HEK293T (cell line): ENCODE results near the gene TLCD1.

Experiments
- CTCF ChIA-PET: fragments of 350-600 bp; formaldehyde crosslinking; extraction: SDS; loops from one replicate; lab custom pipeline; 2021; ENCODE audit warnings: antibody characterized with exemption, inconsistent platforms; lab: Yijun Ruan, JAX
- POLR2A ChIA-PET: fragments of 350-600 bp; formaldehyde crosslinking; extraction: SDS; loops from one replicate; lab custom pipeline; 2020; ENCODE audit warnings: antibody characterized with exemption, inconsistent platforms; lab: Yijun Ruan, JAX
- DNase-seq: peaks from one replicate; pipeline ENCODE4 v3.0.0; 2012; ENCODE audit warnings: mixed read lengths; ENCODE audit errors: extremely low spot score
- ARNT ChIP-seq: fragments of 450-650 bp; IDR thresholded peaks from 2 replicates; pipeline ENCODE4 v1.6.1; 2017; ENCODE audit warnings: mild to moderate bottlenecking
- BHLHE40 ChIP-seq: fragments of 450-650 bp; IDR thresholded peaks from 2 replicates; pipeline ENCODE4 v1.6.1; 2016; ENCODE audit warnings: mild to moderate bottlenecking, moderate library complexity, borderline replicate concordance
- CTBP1 ChIP-seq: fragments of 450-650 bp; IDR thresholded peaks from 2 replicates; pipeline ENCODE4 v1.6.1; 2016; ENCODE audit warnings: borderline replicate concordance
- ELF4 ChIP-seq: fragments of 450-650 bp; IDR thresholded peaks from 2 replicates; pipeline ENCODE4 v1.6.1; 2017; ENCODE audit warnings: antibody characterized with exemption
- FOXA1 ChIP-seq: fragments of 450-650 bp; IDR thresholded peaks from 2 replicates; pipeline ENCODE4 v1.6.1; 2016; ENCODE audit warnings: mild to moderate bottlenecking
- FOXK2 ChIP-seq: fragments of 450-650 bp; IDR thresholded peaks from 2 replicates; pipeline ENCODE4 v1.6.1; 2016; ENCODE audit warnings: mild to moderate bottlenecking
- FOXM1 ChIP-seq: fragments of 450-650 bp; IDR thresholded peaks from 2 replicates; pipeline ENCODE4 v1.6.1; 2017; ENCODE audit warnings: mild to moderate bottlenecking, borderline replicate concordance
- HDGF ChIP-seq: fragments of 450-650 bp; IDR thresholded peaks from 2 replicates; pipeline ENCODE4 v1.6.1; 2017; ENCODE audit warnings: antibody characterized with exemption, borderline replicate concordance
- L3MBTL2 ChIP-seq: fragments of 450-650 bp; conservative IDR thresholded peaks from 2 replicates; pipeline ENCODE4 v1.6.1; 2016; ENCODE audit warnings: mild to moderate bottlenecking
- LEF1 ChIP-seq: fragments of 450-650 bp; IDR thresholded peaks from 2 replicates; pipeline ENCODE4 v1.6.1; 2017; ENCODE audit warnings: mild to moderate bottlenecking, borderline replicate concordance
- NFRKB ChIP-seq: fragments of 450-650 bp; IDR thresholded peaks from 2 replicates; pipeline ENCODE4 v1.6.1; 2016; ENCODE audit warnings: mild to moderate bottlenecking, moderate library complexity
- SP1 ChIP-seq: fragments of 450-650 bp; IDR thresholded peaks from 2 replicates; pipeline ENCODE4 v1.6.1; 2017
- SUZ12 ChIP-seq: fragments of 450-650 bp; IDR thresholded peaks from 2 replicates; pipeline ENCODE4 v1.6.1; 2016; ENCODE audit warnings: mild to moderate bottlenecking
- TARDBP ChIP-seq: fragments of 450-650 bp; IDR thresholded peaks from 2 replicates; pipeline ENCODE4 v1.6.1; 2016
- ZNF384 ChIP-seq: fragments of 450-650 bp; IDR thresholded peaks from 2 replicates; pipeline ENCODE4 v1.6.1; 2016
- TF ChIP-seq, protein P1 (sequence below): fragments of 450-650 bp; IDR thresholded peaks from 2 replicates; pipeline ENCODE4 v1.6.1; 2016

Gene TLCD1

GRCh38 chr17:28744104-28744971 is 18.3 kb upstream of the TLCD1 start:
- DNase-seq = no peak
- peak; percentile 60; the same call in 1 of the 2 replicates for TF ChIP-seq L3MBTL2
- TF ChIP-seq, protein P1, sequence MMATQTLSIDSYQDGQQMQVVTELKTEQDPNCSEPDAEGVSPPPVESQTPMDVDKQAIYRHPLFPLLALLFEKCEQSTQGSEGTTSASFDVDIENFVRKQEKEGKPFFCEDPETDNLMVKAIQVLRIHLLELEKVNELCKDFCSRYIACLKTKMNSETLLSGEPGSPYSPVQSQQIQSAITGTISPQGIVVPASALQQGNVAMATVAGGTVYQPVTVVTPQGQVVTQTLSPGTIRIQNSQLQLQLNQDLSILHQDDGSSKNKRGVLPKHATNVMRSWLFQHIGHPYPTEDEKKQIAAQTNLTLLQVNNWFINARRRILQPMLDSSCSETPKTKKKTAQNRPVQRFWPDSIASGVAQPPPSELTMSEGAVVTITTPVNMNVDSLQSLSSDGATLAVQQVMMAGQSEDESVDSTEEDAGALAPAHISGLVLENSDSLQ = no peak
- ChIA-PET POLR2A (interaction anchor here (0.9 to 17.2 kb wide), 12 partner anchors 9 to 166 kb away, joined by 3 to 409 read pairs (median 4); partner anchors contain the start of genes BLTP2, NEK8, RPL23A and TLCD1), CTCF (interaction anchor here (0.6 to 9.3 kb wide), 5 partner anchors 17 to 104 kb away, joined by 3 to 185 read pairs (median 4); partner anchors contain the start of genes NEK8 and TLCD1)

- POLR2A ChIA-PET = interaction anchor here (0.9 to 17.2 kb wide), 8 partner anchors 8 to 100 kb away, joined by 3 to 409 read pairs (median 4); partner anchors contain the start of genes BLTP2, FAM222B, NEK8 and RPL23A
- CTCF ChIA-PET = interaction anchor here (1.2 to 1.7 kb wide), 3 partner anchors 15 to 20 kb away, joined by 4 to 19 read pairs (median 7); partner anchors contain the start of genes NEK8 and TLCD1
- peak; percentile 75 for DNase-seq
- TF ChIP-seq LEF1 = no peak
- TF ChIP-seq TARDBP = no peak
- peak; percentile 52; the same call in 1 of the 2 replicates for TF ChIP-seq FOXM1
- TF ChIP-seq NFRKB = no peak
- no peak for TF ChIP-seq ZNF384
- no peak for TF ChIP-seq SP1
- no peak for TF ChIP-seq BHLHE40
- no peak for TF ChIP-seq ELF4
- TF ChIP-seq SUZ12 = no peak
- no peak for TF ChIP-seq FOXK2
- TF ChIP-seq CTBP1 = no peak
- TF ChIP-seq, protein P1 = no peak
- no peak for TF ChIP-seq FOXA1
- TF ChIP-seq ARNT = peak; percentile 63; the same call in 1 of the 2 replicates
These were observed 17.4 kb upstream of the TLCD1 start, which contains the start of gene TRAF4 for GRCh38 chr17:28743243-28744103. TSS of gene TRAF4 (plus strand) at chr17:28744011. CDS start at chr17:28744113, 102 bp downstream.

DNA sequence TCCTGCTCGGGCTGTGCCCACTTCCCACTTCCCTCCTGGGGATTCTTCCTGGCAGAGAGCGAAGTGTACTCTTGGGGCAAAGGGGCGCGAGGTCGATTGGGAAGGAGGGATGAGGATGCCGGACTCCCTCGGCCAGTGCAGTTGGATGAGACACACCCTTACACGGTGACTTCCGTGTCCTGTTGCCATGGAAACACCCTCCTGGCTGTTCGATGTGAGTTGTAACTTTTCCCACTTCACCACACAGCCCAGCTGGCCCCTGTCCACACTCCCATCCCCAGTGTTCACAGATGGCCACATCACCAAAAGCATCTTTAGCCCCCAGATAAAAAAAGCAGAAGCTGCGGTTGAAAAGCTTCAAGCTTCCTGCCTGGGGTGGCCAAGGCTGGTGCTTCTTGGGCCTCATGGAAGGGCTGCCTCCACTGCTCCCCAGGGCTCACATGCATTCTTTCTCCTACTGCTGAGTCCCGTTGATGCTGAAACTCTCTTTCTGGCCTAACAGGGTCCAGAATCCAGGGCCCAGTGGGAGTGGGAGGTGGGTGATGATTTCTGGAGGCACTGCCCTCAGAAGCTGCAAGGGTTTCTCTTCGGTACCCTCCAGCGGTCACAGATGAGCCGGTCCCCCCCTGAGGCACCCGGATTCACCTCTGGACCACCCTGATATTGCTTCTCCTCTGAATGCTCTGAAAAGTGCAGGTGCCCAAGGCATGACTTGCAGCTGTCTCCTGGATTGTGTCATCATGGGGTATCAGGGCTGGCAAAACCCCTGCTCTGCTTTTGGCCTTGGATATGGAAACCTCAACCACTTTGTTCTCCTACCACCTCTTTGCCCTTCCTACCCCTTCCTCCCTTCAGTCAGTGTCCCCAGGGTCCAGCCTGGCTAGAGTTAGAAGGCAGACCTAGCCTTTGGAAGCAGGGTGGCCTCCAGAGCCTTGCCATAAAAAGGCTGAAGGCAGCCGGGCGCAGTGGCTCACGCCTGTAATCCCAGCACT is 15.6 kb upstream of the TLCD1 start:
- ChIA-PET CTCF (interaction anchor here (0.6 to 2.2 kb wide), 3 partner anchors 14 to 185 kb away, joined by 3 to 12 read pairs (median 7); no protein-coding TSS in a partner anchor), POLR2A (interaction anchor here (1.0 to 17.2 kb wide), 3 partner anchors 8 to 22 kb away, joined by 4 to 409 read pairs (median 5); partner anchors contain the start of genes NEK8, RPL23A and TLCD1)
- TF ChIP-seq BHLHE40 (no peak), ZNF384 (no peak), TARDBP (no peak), FOXM1 (no peak), HDGF (no peak), CTBP1 (no peak), LEF1 (no peak), L3MBTL2 (no peak), FOXK2 (no peak), FOXA1 (no peak), ARNT (no peak)
- no peak for DNase-seq

DNA sequence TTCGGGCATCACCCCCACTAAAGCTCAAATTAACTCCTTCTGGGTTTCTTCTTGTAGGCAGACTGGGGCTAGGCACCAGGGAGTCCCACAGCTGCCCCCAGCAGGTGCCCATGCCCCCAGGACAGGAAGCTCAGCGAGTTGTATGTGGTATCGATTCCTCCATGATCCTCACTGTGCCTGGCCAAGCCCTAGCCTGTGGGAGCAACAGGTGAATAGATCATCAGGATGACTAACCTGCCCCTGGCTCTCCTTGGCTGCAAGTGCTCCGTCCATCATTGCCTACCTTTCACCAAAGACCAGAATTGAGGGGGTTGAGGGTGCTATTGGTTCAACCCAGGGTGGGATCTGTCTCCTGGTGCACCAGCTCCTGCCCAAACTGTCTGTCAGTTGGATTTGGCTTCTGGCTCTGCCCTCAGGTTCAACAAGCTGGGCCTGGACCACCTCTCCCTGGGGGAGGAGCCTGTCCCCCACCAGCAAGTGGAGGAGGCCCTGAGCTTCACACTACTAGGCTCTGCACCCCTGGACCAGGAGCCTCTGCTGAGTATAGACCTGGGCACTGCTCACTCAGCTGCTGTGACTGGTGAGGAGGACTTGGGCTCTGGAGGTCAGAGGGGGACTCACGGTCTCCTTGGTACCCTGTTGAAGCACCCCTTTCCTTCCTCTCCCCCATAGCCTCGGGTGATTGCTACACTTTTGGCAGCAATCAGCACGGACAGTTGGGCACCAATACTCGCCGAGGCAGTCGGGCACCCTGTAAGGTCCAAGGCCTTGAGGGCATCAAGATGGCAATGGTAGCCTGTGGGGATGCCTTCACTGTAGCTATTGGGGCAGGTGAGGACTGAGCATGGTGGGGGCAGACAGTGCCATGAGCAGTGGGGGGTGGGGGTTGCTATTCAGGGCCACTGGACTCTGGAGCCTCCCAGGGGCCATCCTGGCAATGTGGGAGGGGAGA is 14.6 kb upstream of the TLCD1 start:
- POLR2A ChIA-PET = interaction anchor here (1.0 to 17.2 kb wide), 3 partner anchors 9 to 21 kb away, joined by 4 to 409 read pairs (median 5); partner anchors contain the start of genes NEK8, RPL23A and TLCD1
- CTCF ChIA-PET = interaction anchor here (0.6 to 2.2 kb wide), 2 partner anchors 13 to 186 kb away, joined by 3 to 12 read pairs; no protein-coding TSS in a partner anchor

More for the DNA sequence above, 14.6 kb upstream of the TLCD1 start:
- TF ChIP-seq SUZ12 = no peak
- TF ChIP-seq ZNF384 = no peak
- DNase-seq = no peak
